HG02885 (cell line): Measurements from ENCODE around the gene DMD.

Source experiments
- ATAC-seq: cut with Tn5 transposase; IDR thresholded peaks from one replicate; pipeline ENCODE4 v1.9.1; 2021; ENCODE audit warnings: mild to moderate bottlenecking; ENCODE audit not compliant: unreplicated experiment, poor library complexity

Gene DMD

GRCh38 chrX:33053001-33053400, 158.3 kb downstream of the DMD start:
- no peak for ATAC-seq

GRCh38 chrX:33045882-33046281, 165.5 kb downstream of the DMD start:
- no peak for ATAC-seq

GRCh38 chrX:33045245-33045644, 166.1 kb downstream of the DMD start:
- no peak for ATAC-seq

- no peak for ATAC-seq
These were observed 170.2 kb downstream of the DMD start for GRCh38 chrX:33041141-33041540.

GRCh38 chrX:33032700-33033099, 178.6 kb downstream of the DMD start:
- ATAC-seq, result no peak

- ATAC-seq, result no peak
These were observed 196.4 kb downstream of the DMD start for GRCh38 chrX:33014949-33015348.

- no peak for ATAC-seq
These were observed 197.3 kb downstream of the DMD start for GRCh38 chrX:33014086-33014485.

GRCh38 chrX:33001107-33001506, 210.2 kb downstream of the DMD start:
- no peak for ATAC-seq

GRCh38 chrX:32998776-32999175, 212.6 kb downstream of the DMD start:
- ATAC-seq, result no peak

GRCh38 chrX:32995427-32995826, 215.9 kb downstream of the DMD start:
- no peak for ATAC-seq

- no peak for ATAC-seq
These were observed 224.2 kb downstream of the DMD start for GRCh38 chrX:32987142-32987541.

- no peak for ATAC-seq
These were observed 225.8 kb downstream of the DMD start for GRCh38 chrX:32985544-32985943.

GRCh38 chrX:32966821-32967355, 244.5 kb downstream of the DMD start:
- ATAC-seq, result no peak

GRCh38 chrX:32954125-32954524, 257.2 kb downstream of the DMD start:
- ATAC-seq, result no peak

GRCh38 chrX:32948130-32948529, 263.2 kb downstream of the DMD start:
- no peak for ATAC-seq

GRCh38 chrX:32937043-32937442, 274.3 kb downstream of the DMD start:
- ATAC-seq, result no peak

- ATAC-seq, result no peak
These were observed 277.8 kb downstream of the DMD start for GRCh38 chrX:32933548-32933947.

GRCh38 chrX:32929040-32929439, 282.3 kb downstream of the DMD start:
- no peak for ATAC-seq

- ATAC-seq, result no peak
These were observed 315.3 kb downstream of the DMD start for GRCh38 chrX:32896088-32896487.

- no peak for ATAC-seq
These were observed 316.7 kb downstream of the DMD start for GRCh38 chrX:32894679-32895078.

- no peak for ATAC-seq
These were observed 317.6 kb downstream of the DMD start for GRCh38 chrX:32893751-32894150.

GRCh38 chrX:32877592-32877991, 333.8 kb downstream of the DMD start:
- ATAC-seq, result no peak

GRCh38 chrX:32874839-32875238, 336.5 kb downstream of the DMD start:
- ATAC-seq, result no peak
